Duodenal mucosa (tissue), 2 donors: ENCODE measurements around the gene NUAK1.

Experiments
- H3K27ac ChIP-seq: one replicate; pipeline ENCODE4 v1.7.0; 2013; ENCODE audit warnings: low read depth, low read length
- H3K27me3 ChIP-seq, 2 donors: one replicate each; pipeline ENCODE4 v1.7.0; 2013; ENCODE audit warnings: low read length in 2 of 2, control low read depth in 1 of 2; ENCODE audit not compliant: insufficient read depth in 2 of 2, control insufficient read depth in 1 of 2
- H3K36me3 ChIP-seq, 2 donors: one replicate each; pipeline ENCODE4 v1.7.0; 2013; ENCODE audit warnings: low read length in 2 of 2, control low read depth in 1 of 2; ENCODE audit not compliant: insufficient read depth in 2 of 2, control insufficient read depth in 1 of 2
- H3K4me1 ChIP-seq, 2 donors: one replicate each; pipeline ENCODE4 v1.7.0; 2013; ENCODE audit warnings: low read length in 2 of 2, control low read depth in 1 of 2; ENCODE audit not compliant: insufficient read depth in 2 of 2, control insufficient read depth in 1 of 2
- H3K4me3 ChIP-seq, 2 donors: one replicate each; pipeline ENCODE4 v1.7.0; 2013; ENCODE audit warnings: low read length in 2 of 2, low read depth in 1 of 2
- H3K9ac ChIP-seq, 2 donors: one replicate each; pipeline ENCODE4 v1.7.0; 2013; ENCODE audit warnings: low read length in 2 of 2, low read depth in 1 of 2
- H3K9me3 ChIP-seq, 2 donors: one replicate each; pipeline ENCODE4 v1.7.0; 2013; ENCODE audit warnings: low read length in 2 of 2, control low read depth in 1 of 2; ENCODE audit not compliant: control insufficient read depth in 1 of 2

The NUAK1 gene

DNA sequence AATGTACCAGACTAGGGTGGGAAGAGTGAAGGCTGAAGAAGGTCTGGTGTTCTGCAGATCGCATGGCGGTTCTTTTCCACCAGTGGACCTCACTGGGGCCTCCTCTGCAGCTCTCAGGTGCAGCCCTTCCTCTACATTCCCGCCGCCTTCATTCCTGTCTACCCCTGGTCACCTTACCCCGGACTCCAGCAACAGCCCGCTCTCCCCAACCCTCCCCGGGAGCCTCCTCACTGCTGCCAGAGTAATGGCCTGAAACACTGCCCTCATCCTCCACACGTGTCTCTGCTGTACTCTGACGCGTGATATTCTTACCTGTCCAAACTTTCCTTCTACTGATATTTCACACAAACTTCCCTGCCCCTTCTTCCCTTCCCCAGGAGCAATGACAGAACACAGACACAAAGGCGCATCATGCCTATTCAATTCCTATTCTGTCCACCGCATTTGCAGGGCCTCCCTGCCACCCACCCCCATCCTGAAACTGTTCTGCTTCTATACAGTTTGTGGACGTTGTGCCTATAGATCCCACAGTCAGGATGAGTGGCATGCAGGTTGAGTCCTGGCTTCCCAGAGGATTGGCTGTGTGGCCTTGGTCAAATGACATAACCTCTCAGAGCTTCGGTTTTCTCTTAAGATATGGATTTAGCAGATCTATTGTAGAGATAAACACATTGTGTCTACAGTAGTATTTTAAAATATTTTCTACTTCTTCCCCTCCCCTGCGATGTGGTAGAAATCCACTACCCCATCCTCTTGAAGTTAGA, 1.7 kb upstream of the NUAK1 start:
- Histone ChIP-seq H3K4me3 (peak overlapping the region; percentile 55 to 61), H3K4me1 (peaks cover 9 to 10% of the 10 kb centered on the region in 2 donors), H3K27me3 (peaks cover 25 to 32% of the 10 kb centered on the region in 2 donors), H3K36me3 (no peaks in the 10 kb centered on the region), H3K27ac (no peak overlapping the region), H3K9me3 (no peaks in the 10 kb centered on the region), H3K9ac (peak overlapping the region in 1 of 2 donors; percentile 55)

DNA sequence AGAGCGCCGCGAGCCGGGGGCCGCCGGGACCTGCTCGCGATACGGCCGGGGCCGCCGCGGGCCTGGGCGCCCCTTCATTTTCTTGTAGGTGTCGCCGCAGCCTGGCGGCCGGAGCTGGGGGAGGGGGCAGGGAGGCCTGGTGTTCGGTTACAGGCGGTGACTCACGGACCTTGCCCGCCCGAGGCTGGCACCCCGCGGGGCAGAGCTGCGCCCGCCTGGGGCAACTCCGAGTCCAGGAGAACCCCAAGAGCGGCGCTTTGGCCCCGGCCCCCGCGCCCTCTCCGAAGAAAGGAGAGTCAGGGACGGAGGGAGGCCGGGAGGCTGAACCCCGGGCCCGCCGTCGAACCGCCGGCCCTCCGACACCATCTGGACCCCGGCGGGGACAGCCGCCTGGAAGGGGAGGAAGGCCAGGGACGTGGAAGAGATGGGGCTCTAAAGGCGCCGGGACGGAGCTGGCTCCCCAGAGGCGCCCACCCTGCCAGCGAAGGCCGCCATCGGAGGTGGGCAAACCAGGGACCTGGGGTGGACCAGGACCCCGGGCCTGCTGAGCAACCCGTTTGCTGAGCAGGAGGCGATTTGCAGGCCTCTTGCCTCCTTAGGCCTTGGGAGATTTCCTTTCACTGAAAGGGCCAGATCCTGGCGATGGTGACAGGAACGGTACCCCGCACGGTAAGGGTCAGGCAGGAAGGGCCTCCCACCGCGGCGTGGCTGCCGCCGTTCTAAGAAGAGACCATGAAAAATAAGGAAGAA, 843 bp upstream of the NUAK1 start:
- H3K4me3 ChIP-seq: peak overlapping the region; percentile 55 to 61
- peaks cover 25 to 32% of the 10 kb centered on the region in 2 donors for H3K27me3 ChIP-seq
- peak overlapping the region; percentile 54 to 55 for H3K9ac ChIP-seq
- H3K27ac ChIP-seq: peak overlapping the region; percentile 52
- H3K4me1 ChIP-seq: peaks cover under 1 to 8% of the 10 kb centered on the region in 2 donors
- H3K9me3 ChIP-seq: no peaks in the 10 kb centered on the region
- H3K36me3 ChIP-seq: no peaks in the 10 kb centered on the region

DNA sequence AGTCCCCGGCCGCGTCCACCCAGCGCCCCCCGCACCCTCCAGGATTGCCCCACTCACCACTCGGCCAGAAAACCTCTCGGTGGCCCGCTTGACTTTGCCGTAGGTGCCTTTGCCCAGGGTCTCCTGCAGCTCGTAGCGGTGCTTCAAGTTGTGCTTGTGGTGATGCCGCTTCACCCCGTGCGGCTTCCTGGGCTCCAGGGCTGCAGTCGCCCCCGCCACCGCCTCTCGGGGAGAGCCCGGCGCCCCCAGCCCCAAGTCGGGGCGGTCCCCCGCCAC, 459 bp downstream of the NUAK1 start:
- Histone ChIP-seq H3K9ac (peak overlapping the region in 1 of 2 donors; percentile 18), H3K27ac (peak overlapping the region; percentile 17), H3K36me3 (no peaks in the 10 kb centered on the region), H3K27me3 (peaks cover 25 to 32% of the 10 kb centered on the region in 2 donors), H3K4me1 (peaks cover 0 to 17% of the 10 kb centered on the region in 2 donors), H3K4me3 (peak overlapping the region in 1 of 2 donors; percentile 61), H3K9me3 (no peaks in the 10 kb centered on the region)

DNA sequence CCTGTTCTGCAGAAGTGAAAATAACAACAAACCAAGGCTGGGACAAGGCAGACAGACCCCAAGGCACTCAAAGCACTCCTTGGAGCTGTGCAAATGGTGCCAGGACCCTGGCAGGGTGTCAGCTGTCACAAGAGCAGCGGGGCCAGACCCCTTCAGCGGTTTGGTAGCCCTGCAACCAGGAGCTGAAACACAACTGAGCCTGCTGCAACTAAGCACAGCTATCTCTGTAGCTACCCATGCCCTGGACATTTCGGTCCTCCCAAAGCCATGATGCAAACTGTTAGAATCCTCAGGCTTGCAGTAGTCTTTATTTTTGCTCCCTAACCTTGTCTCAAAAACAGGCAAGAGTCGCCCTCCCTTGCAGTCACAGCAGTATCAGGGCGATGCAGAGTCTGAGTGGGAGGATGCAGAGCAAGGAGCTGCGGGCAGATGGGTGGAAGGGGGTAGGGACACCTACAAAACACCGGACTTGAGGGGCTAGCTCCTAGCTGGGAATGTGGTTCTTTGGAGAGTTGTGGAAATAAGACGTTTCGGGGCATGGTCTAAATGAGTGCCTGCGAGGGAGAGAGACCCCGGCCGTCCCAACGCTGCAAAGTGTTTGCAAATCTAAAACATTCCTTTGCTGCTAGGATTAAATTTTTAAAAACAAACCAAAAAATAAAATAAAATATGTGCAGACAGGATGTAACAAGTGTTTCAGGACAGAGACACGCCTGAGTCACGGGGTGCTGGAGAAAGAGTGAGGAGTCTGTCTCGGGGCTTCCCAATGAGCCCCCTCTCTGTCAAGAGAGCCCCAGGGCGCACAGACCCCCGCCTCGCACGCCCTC, 1.0 kb downstream of the NUAK1 start:
- Histone ChIP-seq H3K9me3 (no peaks in the 10 kb centered on the region), H3K27me3 (peaks cover 25 to 32% of the 10 kb centered on the region in 2 donors), H3K9ac (no peak overlapping the region), H3K36me3 (no peaks in the 10 kb centered on the region), H3K27ac (peak overlapping the region; percentile 17), H3K4me1 (peaks cover 0 to 22% of the 10 kb centered on the region in 2 donors), H3K4me3 (peak overlapping the region; percentile 21 to 61)

DNA sequence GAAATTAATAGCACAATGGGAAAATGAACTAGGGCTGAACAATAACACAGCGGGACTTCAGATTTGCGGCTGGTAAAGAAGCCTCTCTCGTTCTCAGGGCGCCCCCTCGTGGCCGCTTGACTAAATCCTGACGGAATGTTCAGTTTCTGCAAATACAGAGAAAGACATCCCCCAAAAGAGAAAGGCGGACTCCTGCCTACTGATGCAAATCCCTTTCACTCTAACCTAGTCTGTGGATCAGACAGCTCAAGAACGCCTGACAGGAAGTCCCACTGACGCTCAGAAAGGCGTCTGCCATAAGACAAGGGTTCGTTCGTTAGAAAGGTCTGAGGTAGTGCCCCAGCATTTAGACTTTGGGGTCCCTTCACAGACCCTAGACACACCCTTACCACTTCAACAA, 2.5 kb downstream of the NUAK1 start:
- H3K9ac ChIP-seq: no peak overlapping the region
- H3K36me3 ChIP-seq: no peaks in the 10 kb centered on the region
- no peaks in the 10 kb centered on the region for H3K9me3 ChIP-seq
- H3K27me3 ChIP-seq: peaks cover 25 to 30% of the 10 kb centered on the region in 2 donors
- peaks cover 0 to 23% of the 10 kb centered on the region in 2 donors for H3K4me1 ChIP-seq
- H3K27ac ChIP-seq: no peak overlapping the region
- peak overlapping the region in 1 of 2 donors; percentile 48 for H3K4me3 ChIP-seq

DNA sequence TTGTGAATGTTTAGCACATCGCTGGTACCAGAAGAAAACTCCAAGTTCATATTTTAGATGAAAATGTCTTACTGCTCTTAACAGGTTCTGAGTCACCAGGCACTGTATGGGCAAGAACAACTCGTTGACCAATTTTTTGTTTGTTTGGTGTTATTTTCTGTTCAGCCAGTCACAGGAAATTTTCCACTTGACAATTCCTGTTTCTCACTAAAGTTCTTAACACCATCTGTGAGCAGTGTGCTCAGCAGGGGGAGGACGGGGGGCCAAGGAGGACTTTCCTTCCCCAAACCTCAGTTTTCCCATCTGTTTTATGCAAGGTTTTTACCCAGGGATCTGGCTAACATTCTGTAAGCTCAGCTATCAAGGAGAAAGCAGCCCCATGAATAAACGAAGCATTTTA, 3.0 kb downstream of the NUAK1 start:
- H3K27me3 ChIP-seq: peaks cover 25 to 29% of the 10 kb centered on the region in 2 donors
- H3K36me3 ChIP-seq: no peaks in the 10 kb centered on the region
- H3K4me1 ChIP-seq: peaks cover 0 to 23% of the 10 kb centered on the region in 2 donors
- no peak overlapping the region for H3K4me3 ChIP-seq
- no peaks in the 10 kb centered on the region for H3K9me3 ChIP-seq
- H3K9ac ChIP-seq: peak overlapping the region in 1 of 2 donors; percentile 8
- H3K27ac ChIP-seq: no peak overlapping the region

DNA sequence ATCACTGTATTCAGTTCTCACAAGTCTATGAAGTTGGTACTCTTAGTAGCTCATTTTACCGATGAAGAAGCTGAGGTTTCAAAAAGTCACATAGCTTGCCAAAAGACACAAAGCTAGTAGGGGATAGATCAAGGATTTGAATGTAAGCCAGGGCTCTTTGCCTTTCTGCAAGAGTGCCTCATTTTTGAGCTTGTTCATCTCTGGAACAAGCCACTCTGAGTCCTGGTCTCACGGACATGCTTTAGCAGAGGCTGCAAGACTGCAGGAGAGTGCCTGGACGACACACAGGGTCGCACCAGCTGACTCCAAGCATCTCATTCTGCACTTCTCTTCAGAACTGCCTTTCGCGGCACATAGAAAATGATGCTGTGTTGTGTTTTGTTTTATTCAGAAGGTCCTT, 3.7 kb downstream of the NUAK1 start:
- Histone ChIP-seq H3K27ac (no peak overlapping the region), H3K4me3 (no peak overlapping the region), H3K4me1 (peaks cover 0 to 20% of the 10 kb centered on the region in 2 donors), H3K27me3 (peaks cover 25 to 28% of the 10 kb centered on the region in 2 donors), H3K36me3 (no peaks in the 10 kb centered on the region), H3K9me3 (no peaks in the 10 kb centered on the region), H3K9ac (no peak overlapping the region)

DNA sequence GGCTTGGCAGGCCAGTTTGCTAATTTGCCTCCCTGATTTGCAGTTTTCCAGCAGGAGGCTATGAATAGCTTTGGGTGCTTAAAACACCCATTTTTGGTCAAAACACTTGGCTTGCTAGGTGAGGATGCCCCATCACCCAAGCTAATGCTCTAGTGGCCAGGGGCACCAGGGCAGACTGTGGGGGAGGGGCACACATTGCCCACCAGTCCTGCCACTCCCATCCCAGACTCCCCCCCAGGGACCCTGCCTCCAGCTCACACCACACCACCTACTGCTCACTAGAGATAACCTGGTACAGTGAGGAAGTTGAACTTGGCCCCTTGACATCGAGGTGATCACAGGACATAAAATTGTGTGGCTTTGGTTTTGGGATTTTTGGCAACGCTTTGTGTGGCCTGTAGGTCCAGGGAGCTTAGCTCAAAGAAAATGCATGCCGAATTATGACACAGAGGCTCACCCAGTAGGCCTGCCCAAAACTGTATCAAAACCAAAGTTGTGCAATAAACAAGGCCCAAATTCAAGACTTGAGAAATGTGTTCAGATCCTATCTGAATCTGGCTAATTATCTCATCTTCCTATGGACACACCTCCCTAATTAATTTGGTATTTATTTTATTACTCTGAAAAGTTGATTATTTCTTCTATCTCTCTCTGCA, 4.3 kb downstream of the NUAK1 start:
- H3K9me3 ChIP-seq: no peaks in the 10 kb centered on the region
- no peaks in the 10 kb centered on the region for H3K36me3 ChIP-seq
- no peak overlapping the region for H3K27ac ChIP-seq
- H3K4me3 ChIP-seq: no peak overlapping the region
- peaks cover 0 to 18% of the 10 kb centered on the region in 2 donors for H3K4me1 ChIP-seq
- peak overlapping the region in 1 of 2 donors; percentile 7 for H3K9ac ChIP-seq
- H3K27me3 ChIP-seq: peaks cover 22% of the 10 kb centered on the region in 2 donors

DNA sequence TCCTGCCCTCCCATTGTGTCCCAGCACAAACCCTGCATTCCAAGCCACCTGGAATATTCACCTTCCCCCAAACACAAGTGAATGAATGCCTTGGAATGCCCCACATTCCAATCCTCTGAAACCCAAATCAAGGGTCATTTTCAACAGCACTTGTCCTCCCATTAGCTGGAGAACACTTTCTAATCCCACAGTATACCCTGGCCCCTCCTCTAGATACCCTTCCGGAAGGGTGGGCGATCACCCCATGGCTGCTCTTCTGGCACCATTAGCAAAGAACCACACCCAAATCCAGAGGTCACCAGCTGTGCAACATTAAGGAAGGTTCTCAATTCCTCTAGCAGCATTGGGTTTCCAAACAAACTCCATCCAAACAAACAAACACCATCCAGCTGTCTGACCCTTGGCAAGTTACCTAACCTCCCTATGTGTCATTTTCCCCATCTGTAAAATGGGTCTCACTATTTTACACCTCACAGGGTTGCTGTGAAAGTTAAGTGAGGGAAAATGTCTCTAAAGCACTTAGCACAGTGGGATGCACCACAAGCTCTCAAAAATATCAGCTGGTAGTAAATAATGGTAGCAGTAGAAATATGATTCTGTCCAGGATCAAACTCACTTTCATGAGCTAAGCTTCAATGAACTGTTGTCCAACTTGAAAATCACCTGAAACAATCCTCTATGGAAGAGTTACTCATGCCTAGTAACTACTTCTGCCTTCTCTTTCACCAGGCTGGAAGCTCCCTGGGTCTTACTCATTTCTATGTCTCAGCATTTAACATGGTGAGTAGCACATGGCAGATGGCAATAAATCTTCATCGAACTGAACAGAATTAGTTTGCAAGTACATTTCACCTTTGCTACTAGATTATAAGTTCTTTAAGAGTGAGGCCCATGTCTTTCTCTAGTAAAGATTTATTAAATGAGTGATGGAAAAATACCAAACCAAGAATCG, 5.3 kb downstream of the NUAK1 start:
- no peaks in the 10 kb centered on the region for H3K36me3 ChIP-seq
- no peak overlapping the region for H3K9ac ChIP-seq
- peaks cover 0 to 18% of the 10 kb centered on the region in 2 donors for H3K4me1 ChIP-seq
- no peak overlapping the region for H3K4me3 ChIP-seq
- H3K27me3 ChIP-seq: peaks cover 22% of the 10 kb centered on the region in 2 donors
- no peaks in the 10 kb centered on the region for H3K9me3 ChIP-seq
- H3K27ac ChIP-seq: no peak overlapping the region
